SH-SY5Y (cell line): ENCODE measurements around the gene SAG.

Source experiments
- GATA2 ChIP-seq: IDR thresholded peaks from 2 replicates; pipeline ENCODE4 v1.6.1; 2011; ENCODE audit warnings: mild to moderate bottlenecking, low read depth, low read length
- GATA3 ChIP-seq: IDR thresholded peaks from 2 replicates; pipeline ENCODE4 v1.6.1; 2011; ENCODE audit warnings: low read depth, mild to moderate bottlenecking, low read length, moderate library complexity

DNA sequence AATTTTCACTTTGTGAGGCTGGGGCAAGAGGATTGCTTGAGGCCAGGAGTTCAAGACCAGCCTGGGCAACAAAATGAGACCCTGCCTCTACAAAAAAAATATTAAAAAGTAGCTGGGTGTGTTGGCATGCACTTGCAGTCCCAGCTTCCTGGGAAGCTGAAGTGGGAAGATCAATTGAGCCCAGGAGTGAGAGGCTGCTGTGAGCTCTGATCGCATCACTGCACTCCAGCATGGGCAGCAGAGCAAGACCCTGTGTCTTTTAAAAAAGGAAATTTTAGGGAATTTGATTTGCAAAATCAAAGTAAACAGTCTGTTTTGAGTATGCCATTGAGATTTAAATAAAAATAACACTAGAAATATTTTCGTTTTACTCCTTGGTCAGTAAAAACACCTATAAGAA is 28.7 kb upstream of the SAG start:
- TF ChIP-seq GATA3 = no peak
- no peak for TF ChIP-seq GATA2
